Lower lobe of right lung (tissue), 2 donors: ENCODE data around the gene OR2W3. TPM values are rescaled to one million over a fixed set of nuclear protein-coding genes. Genes with fewer than 3 reads are reported as not detected.
A peak's percentile ranks its signal among the peaks of the same experiment; 100 is the strongest.

Experiments used
- ATAC-seq, 2 donors: fragments of 200-7000 bp; cut with Tn5 transposase; one replicate each; pipeline ENCODE4 v1.9.1; 2020 to 2022; ENCODE audit warnings: mild to moderate bottlenecking in 2 of 2, moderate library complexity in 2 of 2
- DNase-seq: peaks from one replicate; pipeline ENCODE4 v3.0.0-alpha.2; 2020
- H3K27ac ChIP-seq: fragments of 200-600 bp; one replicate; pipeline ENCODE4 v1.8.0; 2022
- H3K27me3 ChIP-seq: fragments of 200-600 bp; one replicate; pipeline ENCODE4 v1.8.0; 2022; ENCODE audit warnings: low read depth
- H3K36me3 ChIP-seq: fragments of 200-600 bp; one replicate; pipeline ENCODE4 v1.8.0; 2022; ENCODE audit warnings: mild to moderate bottlenecking
- H3K4me1 ChIP-seq: fragments of 200-600 bp; one replicate; pipeline ENCODE4 v1.8.0; 2022
- H3K4me3 ChIP-seq: fragments of 200-600 bp; one replicate; pipeline ENCODE4 v1.8.0; 2022; ENCODE audit warnings: mild to moderate bottlenecking
- H3K9me3 ChIP-seq: fragments of 200-600 bp; one replicate; pipeline ENCODE4 v1.8.0; 2022
- CTCF ChIP-seq: fragments of 200-600 bp; IDR thresholded peaks from one replicate; pipeline ENCODE4 v1.8.0; 2022; ENCODE audit warnings: antibody characterized with exemption, mild to moderate bottlenecking
- intact Hi-C: fragments of 100-400 bp; cut with DNase I; formaldehyde crosslinking; loops from one replicate; pipeline ENCODE4 v1.11.0; 2022
- total RNA-seq: library from RNA; stranded (reverse); fragmentation: NEBNext Ultra II Directional; extraction: Animal tissue kit (Norgen Biotek cat#: 25700); gene quantifications from one replicate; pipeline ENCODE4 v1.2.1, GENCODE V29; 2021
- donor health status: DM: no; HTN: yes; CAD: no; lungs with severe emphysema.

OR2W3 gene
- total RNA-seq, 1 donor from 2014 or later: 1.2 TPM

GRCh38 chr1:247855911-247856310 lies 39.5 kb upstream of the OR2W3 start:
- H3K4me1 ChIP-seq: no peaks in the 10 kb centered on the region
- H3K36me3 ChIP-seq: no peaks in the 10 kb centered on the region
- DNase-seq (no peak), ATAC-seq (no peak)
- no peak overlapping the region for H3K4me3 ChIP-seq
- no peaks in the 10 kb centered on the region for H3K9me3 ChIP-seq
- intact Hi-C loops: no loop called here
- peaks cover 17% of the 10 kb centered on the region for H3K27me3 ChIP-seq
- no peak overlapping the region for H3K27ac ChIP-seq
- TF ChIP-seq CTCF: no peak

- H3K36me3 ChIP-seq: no peaks in the 10 kb centered on the region
- DNase-seq (peak; percentile 51), ATAC-seq (peak; percentile 65 to 71)
- H3K27me3 ChIP-seq: peaks cover 17% of the 10 kb centered on the region
- intact Hi-C loops: no loop called here
- H3K4me3 ChIP-seq: peak within 1 kb of the TSS; percentile 53
- H3K4me1 ChIP-seq: no peaks in the 10 kb centered on the region
- H3K9me3 ChIP-seq: no peaks in the 10 kb centered on the region
- peak; percentile 12 for TF ChIP-seq CTCF
- no peak within 1 kb of the TSS for H3K27ac ChIP-seq
These were observed 38.1 kb upstream of the OR2W3 start, which contains the start of gene TRIM58 for GRCh38 chr1:247857069-247857984. Gene TRIM58 (plus strand): TSS chr1:247857187. CDS start chr1:247857247, 60 bp downstream.

- no peak for TF ChIP-seq CTCF
- no peaks in the 10 kb centered on the region for H3K4me1 ChIP-seq
- H3K27me3 ChIP-seq: peaks cover 17% of the 10 kb centered on the region
- no peaks in the 10 kb centered on the region for H3K36me3 ChIP-seq
- H3K27ac ChIP-seq: no peak overlapping the region
- no peak for DNase-seq
- intact Hi-C loops: no loop called here
- no peaks in the 10 kb centered on the region for H3K9me3 ChIP-seq
- H3K4me3 ChIP-seq: peak overlapping the region; percentile 53
- no peak for ATAC-seq
These were observed 37.3 kb upstream of the OR2W3 start for GRCh38 chr1:247857985-247858619.

- H3K27ac ChIP-seq: no peak overlapping the region
- intact Hi-C loops: no loop called here
These were observed 32.6 kb upstream of the OR2W3 start for GRCh38 chr1:247862756-247863155.

GRCh38 chr1:247864644-247865043 lies 30.7 kb upstream of the OR2W3 start:
- no peak overlapping the region for H3K27ac ChIP-seq
- H3K4me1 ChIP-seq: no peaks in the 10 kb centered on the region
- ATAC-seq (no peak), DNase-seq (no peak)
- TF ChIP-seq CTCF: no peak
- H3K36me3 ChIP-seq: no peaks in the 10 kb centered on the region
- no peak overlapping the region for H3K4me3 ChIP-seq
- no peaks in the 10 kb centered on the region for H3K27me3 ChIP-seq
- no peaks in the 10 kb centered on the region for H3K9me3 ChIP-seq
- intact Hi-C loops: no loop called here

More at GRCh38 chr1:247862756-247863155, 32.6 kb upstream of the OR2W3 start:
- DNase-seq: no peak
- H3K4me1 ChIP-seq: no peaks in the 10 kb centered on the region
- H3K4me3 ChIP-seq: no peak overlapping the region
- peaks cover 3% of the 10 kb centered on the region for H3K27me3 ChIP-seq
- H3K9me3 ChIP-seq: no peaks in the 10 kb centered on the region
- no peaks in the 10 kb centered on the region for H3K36me3 ChIP-seq
- TF ChIP-seq CTCF: no peak
- ATAC-seq: no peak
